Osteoblast (primary cell): Measurements from ENCODE around the gene PTPRK. TPM values are rescaled to one million over a fixed set of nuclear protein-coding genes. Genes with fewer than 3 reads are reported as not detected.

Source experiments
- DNase-seq: peaks from one replicate; pipeline ENCODE4 v3.0.0; 2011; ENCODE audit warnings: low spot score, mixed read lengths; ENCODE audit not compliant: insufficient read length; ENCODE audit errors: missing footprints
- H2AFZ ChIP-seq: 2 replicates; pipeline ENCODE4 v1.6.0; 2011; ENCODE audit warnings: mild to moderate bottlenecking, low read length
- H3K27ac ChIP-seq: 2 replicates; pipeline ENCODE4 v1.5.1; 2011; ENCODE audit warnings: mild to moderate bottlenecking, low read depth, low read length, moderate library complexity
- H3K27me3 ChIP-seq: 2 replicates; pipeline ENCODE4 v1.6.0; 2012; ENCODE audit warnings: mild to moderate bottlenecking, control low read depth, inconsistent platforms, low read length, moderate library complexity; ENCODE audit not compliant: insufficient read depth
- H3K36me3 ChIP-seq: 2 replicates; pipeline ENCODE4 v1.5.1; 2011; ENCODE audit warnings: mild to moderate bottlenecking, low read length, control low read depth, moderate library complexity; ENCODE audit not compliant: insufficient read depth
- H3K4me1 ChIP-seq: 2 replicates; pipeline ENCODE4 v1.5.1; 2011; ENCODE audit warnings: mild to moderate bottlenecking, low read length, control low read depth, moderate library complexity; ENCODE audit not compliant: insufficient read depth
- H3K4me2 ChIP-seq: 2 replicates; pipeline ENCODE4 v1.6.0; 2011; ENCODE audit warnings: mild to moderate bottlenecking, low read length; ENCODE audit not compliant: insufficient read depth
- H3K4me3 ChIP-seq: fragments of 200-600 bp; sonication (generic); 3 replicates; pipeline ENCODE4 v1.5.1; 2012; ENCODE audit warnings: mild to moderate bottlenecking, low read length, inconsistent platforms; ENCODE audit not compliant: insufficient read depth
- H3K79me2 ChIP-seq: 2 replicates; pipeline ENCODE4 v1.6.0; 2012; ENCODE audit warnings: mild to moderate bottlenecking, low read length, control low read depth, inconsistent platforms; ENCODE audit not compliant: insufficient read depth
- H3K9me3 ChIP-seq: 2 replicates; pipeline ENCODE4 v1.5.1; 2011; ENCODE audit warnings: low read depth, low read length, control low read depth
- H4K20me1 ChIP-seq: 2 replicates; pipeline ENCODE4 v1.6.0; 2012; ENCODE audit warnings: mild to moderate bottlenecking, low read length, control low read depth; ENCODE audit not compliant: insufficient read depth
- CTCF ChIP-seq: IDR thresholded peaks from 2 replicates; pipeline ENCODE4 v1.5.1; 2011; ENCODE audit warnings: mild to moderate bottlenecking, low read depth, low read length, moderate library complexity; ENCODE audit errors: extremely low read depth
- total RNA-seq: library from RNA; depleted of rRNA; stranded (reverse); fragments of >200 nt; gene quantifications from 2 replicates; pipeline ENCODE4 v1.2.3, GENCODE V29; 2012

The PTPRK gene
- total RNA-seq, 1 donor = 165 TPM

DNA sequence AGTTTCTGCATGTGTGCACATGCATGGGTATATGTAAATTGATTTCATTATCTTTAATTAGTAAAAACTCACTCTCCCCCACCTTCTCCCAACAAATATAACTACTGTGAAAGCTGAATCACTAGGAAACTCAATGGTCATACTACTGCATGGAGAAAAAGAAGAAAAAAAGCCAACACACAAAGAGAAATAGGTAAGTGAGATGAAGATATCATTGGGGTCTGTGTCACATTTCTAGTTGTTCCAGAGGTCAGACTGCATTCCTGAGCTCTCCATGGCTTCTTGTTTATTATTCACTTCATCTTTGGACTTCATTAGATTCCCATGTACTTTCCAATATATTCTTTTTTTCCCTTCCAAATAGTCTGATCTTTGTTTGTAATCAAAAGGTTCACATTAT, 98.2 kb downstream of the PTPRK start:
- peaks cover 7% of the 10 kb centered on the region for H3K4me1 ChIP-seq
- H2AFZ ChIP-seq = no peak overlapping the region
- no peaks in the 10 kb centered on the region for H3K36me3 ChIP-seq
- TF ChIP-seq CTCF = no peak
- H3K27me3 ChIP-seq = no peaks in the 10 kb centered on the region
- H3K27ac ChIP-seq = no peak overlapping the region
- H3K4me3 ChIP-seq = no peak overlapping the region
- DNase-seq = no peak
- no peak overlapping the region for H3K4me2 ChIP-seq
- H4K20me1 ChIP-seq = peaks cover 3% of the 10 kb centered on the region
- no peaks in the 10 kb centered on the region for H3K9me3 ChIP-seq
- peaks cover 70% of the 10 kb centered on the region for H3K79me2 ChIP-seq

DNA sequence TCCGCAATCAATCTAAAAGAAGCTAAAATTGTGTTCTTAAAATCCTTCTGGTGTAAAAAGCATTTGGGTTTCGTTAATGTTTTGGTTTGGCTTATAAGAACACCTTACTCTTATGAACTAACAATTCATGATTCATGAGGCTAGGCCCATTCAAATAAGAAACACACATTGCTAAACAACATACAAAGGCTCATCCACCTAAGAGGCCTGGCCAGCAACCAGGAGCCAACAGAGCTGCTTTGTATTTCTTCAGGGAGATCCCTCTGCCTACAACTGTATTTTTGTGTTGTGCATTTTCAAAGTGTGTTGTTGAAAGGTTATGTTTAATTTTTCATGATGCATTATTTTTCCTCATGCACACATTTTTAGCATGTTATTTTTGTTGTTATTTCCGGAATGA, 98.6 kb downstream of the PTPRK start:
- Histone ChIP-seq H3K79me2 (peaks cover 68% of the 10 kb centered on the region), H3K9me3 (no peaks in the 10 kb centered on the region)

DNA sequence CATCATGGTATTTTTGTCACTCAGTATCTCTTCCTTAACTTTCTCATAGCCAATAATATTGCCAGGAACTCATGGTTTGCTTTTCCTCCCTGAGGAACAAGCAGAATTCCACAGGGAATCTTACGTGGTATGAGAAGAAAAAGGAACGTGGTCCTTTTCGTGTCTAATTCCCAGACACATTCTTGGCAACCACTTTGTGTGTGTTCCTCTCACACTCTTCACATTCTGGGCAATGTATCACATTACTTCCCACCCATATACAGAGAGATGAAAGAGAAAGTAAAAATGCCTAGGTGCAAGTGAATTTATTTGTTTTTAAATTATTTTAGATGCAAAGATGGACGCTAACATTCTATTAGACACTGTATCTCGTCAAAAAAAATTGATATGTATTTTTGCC, 102.7 kb downstream of the PTPRK start:
- no peak overlapping the region for H2AFZ ChIP-seq
- peak overlapping the region; percentile 37 for H3K4me2 ChIP-seq
- H3K9me3 ChIP-seq = no peaks in the 10 kb centered on the region
- no peak for TF ChIP-seq CTCF
- H3K79me2 ChIP-seq = peaks cover 74% of the 10 kb centered on the region
- peaks cover 7% of the 10 kb centered on the region for H3K4me1 ChIP-seq
- no peak for DNase-seq
- H4K20me1 ChIP-seq = peaks cover under 1% of the 10 kb centered on the region
- H3K27me3 ChIP-seq = no peaks in the 10 kb centered on the region
- H3K4me3 ChIP-seq = peak overlapping the region; percentile 10
- H3K36me3 ChIP-seq = no peaks in the 10 kb centered on the region
- no peak overlapping the region for H3K27ac ChIP-seq

More for the DNA sequence above, 98.6 kb downstream of the PTPRK start:
- Histone ChIP-seq H3K4me1 (peaks cover 7% of the 10 kb centered on the region), H3K4me3 (no peak overlapping the region), H3K27me3 (no peaks in the 10 kb centered on the region), H3K4me2 (no peak overlapping the region), H4K20me1 (peaks cover 3% of the 10 kb centered on the region), H3K27ac (no peak overlapping the region), H3K36me3 (no peaks in the 10 kb centered on the region), H2AFZ (no peak overlapping the region)
- no peak for TF ChIP-seq CTCF
- no peak for DNase-seq

GRCh38 chr6:128415387-128415786, 105.0 kb downstream of the PTPRK start:
- Histone ChIP-seq H3K4me1 (peaks cover 8% of the 10 kb centered on the region), H3K4me3 (no peak overlapping the region), H3K79me2 (peaks cover 72% of the 10 kb centered on the region), H3K9me3 (no peaks in the 10 kb centered on the region), H2AFZ (no peak overlapping the region), H4K20me1 (peaks cover 5% of the 10 kb centered on the region), H3K4me2 (no peak overlapping the region), H3K27me3 (no peaks in the 10 kb centered on the region), H3K36me3 (no peaks in the 10 kb centered on the region), H3K27ac (no peak overlapping the region)
- TF ChIP-seq CTCF = no peak
- DNase-seq = no peak
